B cell (primary cell): ENCODE data around the gene THEMIS. TPM values are rescaled to one million over a fixed set of nuclear protein-coding genes. Genes with fewer than 3 reads are reported as not detected.
"Not testable (repeated sequence)": the region's sequence is repeated elsewhere in the genome, so short reads cannot be mapped to it uniquely, and the experiment has no call there.

Source experiments
- ATAC-seq: fragments of 200-7000 bp; cut with Tn5 transposase; one replicate; pipeline ENCODE4 v1.10.0; 2021; ENCODE audit warnings: low read depth, mild to moderate bottlenecking, moderate number of reproducible peaks, moderate library complexity
- CTCF ChIA-PET: fragments of 350-600 bp; sonication (Branson Sonifier 250); formaldehyde crosslinking; loops from one replicate; lab custom pipeline; 2021; ENCODE audit warnings: antibody characterized with exemption, inconsistent platforms; lab: Charles Lee
- POLR2A ChIA-PET: fragments of 350-600 bp; sonication (Branson Sonifier 250); formaldehyde crosslinking; loops from one replicate; lab custom pipeline; 2021; ENCODE audit warnings: antibody characterized with exemption; lab: Charles Lee
- DNase-seq: peaks from one replicate; pipeline ENCODE4 v3.0.0; 2013
- H2AFZ ChIP-seq: 2 replicates; pipeline ENCODE4 v1.6.1; 2012; ENCODE audit warnings: mild to moderate bottlenecking, low read depth, low read length; ENCODE audit not compliant: insufficient read depth, poor library complexity, severe bottlenecking
- H3K27ac ChIP-seq, 2 donors: 1 replicate in 1 of 2; 2 replicates in 1 of 2; pipeline ENCODE4 v1.5.1; 2012 to 2013; ENCODE audit warnings: low read length in 2 of 2, mild to moderate bottlenecking in 2 of 2, moderate library complexity in 1 of 2
- H3K27me3 ChIP-seq, 4 experiments: fragments of 200-600 bp in 1 of 4; sonication (generic) in 1 of 4; replicated peaks in 1 of 4; 1 replicate in 2 of 4; 2 replicates in 2 of 4; pipeline versions ENCODE4 v1.6.1 to v1.7.0; 2013 to 2016; ENCODE audit warnings: low read length in 3 of 4, mild to moderate bottlenecking in 2 of 4, mixed read lengths in 1 of 4, moderate library complexity in 1 of 4; ENCODE audit not compliant: insufficient read depth in 4 of 4, control insufficient read depth in 3 of 4; ENCODE audit errors: control extremely low read depth in 1 of 4
- H3K36me3 ChIP-seq, 2 experiments: replicated peaks in 1 of 2; 1 replicate in 1 of 2; 2 replicates in 1 of 2; pipeline versions ENCODE4 v1.6.1 to v1.7.1; 2013; ENCODE audit warnings: low read length in 1 of 2; ENCODE audit not compliant: insufficient read depth in 2 of 2, control insufficient read depth in 1 of 2; ENCODE audit errors: control extremely low read depth in 1 of 2, extremely low read depth in 1 of 2
- H3K4me1 ChIP-seq, 2 donors: fragments of 200-600 bp in 1 of 2; sonication (generic) in 1 of 2; 1 replicate in 1 of 2; 2 replicates in 1 of 2; pipeline versions ENCODE4 v1.5.1 to v1.6.1; 2013 to 2017; ENCODE audit warnings: low read length in 2 of 2; ENCODE audit not compliant: control insufficient read depth in 2 of 2, insufficient read depth in 2 of 2
- H3K4me2 ChIP-seq: replicated peaks from 2 replicates; pipeline ENCODE3; 2012; ENCODE audit warnings: mild to moderate bottlenecking, low read depth, low read length; ENCODE audit not compliant: poor library complexity, severe bottlenecking
- H3K4me3 ChIP-seq, 5 experiments: fragments of 200-600 bp in 1 of 5; sonication (generic) in 1 of 5; 1 replicate in 3 of 5; 2 replicates in 2 of 5; pipeline versions ENCODE4 v1.5.1 to v1.7.0; 2011 to 2016; ENCODE audit warnings: low read length in 4 of 5, mild to moderate bottlenecking in 4 of 5, low read depth in 2 of 5, control low read depth in 1 of 5, moderate library complexity in 1 of 5; ENCODE audit not compliant: insufficient read depth in 1 of 5; ENCODE audit errors: control extremely low read depth in 1 of 5, extremely low read depth in 1 of 5
- H3K79me2 ChIP-seq: fragments of 200-600 bp; sonication (generic); one replicate; pipeline ENCODE4 v1.6.0; 2016; ENCODE audit warnings: low read length; ENCODE audit not compliant: control insufficient read depth, insufficient read depth
- H3K9ac ChIP-seq: fragments of 200-600 bp; sonication (generic); 2 replicates; pipeline ENCODE4 v1.6.1; 2017; ENCODE audit warnings: mild to moderate bottlenecking, low read length, moderate library complexity
- H3K9me3 ChIP-seq, 3 donors: one replicate each; pipeline versions ENCODE4 v1.6.1 to v1.7.1; 2013; ENCODE audit warnings: low read length in 2 of 3; ENCODE audit not compliant: control insufficient read depth in 2 of 3, insufficient read depth in 1 of 3; ENCODE audit errors: control extremely low read depth in 1 of 3
- H4K20me1 ChIP-seq: 2 replicates; pipeline ENCODE4 v1.6.0; 2012; ENCODE audit warnings: mild to moderate bottlenecking, low read length; ENCODE audit not compliant: insufficient read depth, control insufficient read depth, poor library complexity, severe bottlenecking
- H3K27ac Mint-ChIP-seq: one replicate; pipeline ENCODE4 v1.8.0; 2021; ENCODE audit warnings: mixed read lengths
- H3K27me3 Mint-ChIP-seq: one replicate; pipeline ENCODE4 v1.8.0; 2021; ENCODE audit warnings: mixed read lengths
- H3K4me1 Mint-ChIP-seq: one replicate; pipeline ENCODE4 v1.8.0; 2021; ENCODE audit warnings: mixed read lengths
- H3K4me3 Mint-ChIP-seq: one replicate; pipeline ENCODE4 v1.8.0; 2021; ENCODE audit warnings: mixed read lengths
- H3K9me3 Mint-ChIP-seq: one replicate; pipeline ENCODE4 v1.8.0; 2022; ENCODE audit warnings: mixed read lengths; ENCODE audit not compliant: insufficient read depth
- CTCF ChIP-seq: fragments of 200-600 bp; IDR thresholded peaks from one replicate; pipeline ENCODE4 v1.8.0; 2022; ENCODE audit warnings: antibody characterized with exemption, mild to moderate bottlenecking
- EZH2 ChIP-seq: IDR thresholded peaks from 2 replicates; pipeline ENCODE4 v1.6.1; 2012; ENCODE audit warnings: borderline replicate concordance, low read depth, mild to moderate bottlenecking, moderate library complexity, low read length; ENCODE audit not compliant: insufficient read depth, poor library complexity, severe bottlenecking
- WGBS: methylation state at CpG from one replicate; pipeline ENCODE4 v1.1.5; 2013; ENCODE audit warnings: missing lambda C conversion rate; ENCODE audit not compliant: insufficient coverage; 5-methylcytosine and 5-hydroxymethylcytosine counted together
- intact Hi-C: fragments of 100-400 bp; cut with micrococcal nuclease; formaldehyde crosslinking; loops from one replicate; pipeline ENCODE4 v1.10.0; 2022
- polyA plus RNA-seq: library from polyadenylated mRNA; depleted of rRNA; stranded (reverse); fragments of >200 nt; gene quantifications from 2 replicates; pipeline ENCODE4 v1.2.3, GENCODE V29; 2012
- total RNA-seq, 2 donors: library from RNA; stranded (reverse); fragments of 120-200 nt in 1 of 2; gene quantifications; 1 replicate in 1 of 2; 2 replicates in 1 of 2; pipeline versions ENCODE4 v1.2.3 to v1.2.4, GENCODE V29; 2013 to 2022

THEMIS gene
- total and polyA plus RNA-seq, 2 donors (not counting 1 experiment from before 2014, with no cell fraction given): 0.10 to 0.30 TPM

GRCh38 chr6:127933137-127933536 lies 32.3 kb upstream of the THEMIS start:
- Mint-ChIP-seq H3K27ac (no peak overlapping the region), H3K27me3 (no peaks in the 10 kb centered on the region), H3K9me3 (no peaks in the 10 kb centered on the region), H3K4me3 (no peak overlapping the region), H3K4me1 (no peaks in the 10 kb centered on the region)
- Histone ChIP-seq H3K4me1 (no peaks in the 10 kb centered on the region), H3K36me3 (no peaks in the 10 kb centered on the region), H4K20me1 (no peaks in the 10 kb centered on the region), H3K4me2 (no peak overlapping the region), H3K27me3 (no peaks in the 10 kb centered on the region), H3K9me3 (peaks cover 2 to 7% (median 5%) of the 10 kb centered on the region in 3 donors), H2AFZ (no peak overlapping the region), H3K79me2 (no peaks in the 10 kb centered on the region), H3K4me3 (no peak overlapping the region), H3K27ac (no peak overlapping the region), H3K9ac (no peak overlapping the region)
- WGBS: no CpG with 5 or more reads among the region's 1 CpG
- intact Hi-C loops: no loop called here
- DNase-seq (no peak), ATAC-seq (no peak)
- POLR2A ChIA-PET: no interaction called here
- no peak for TF ChIP-seq EZH2
- TF ChIP-seq CTCF: no peak
- CTCF ChIA-PET: no interaction called here

DNA sequence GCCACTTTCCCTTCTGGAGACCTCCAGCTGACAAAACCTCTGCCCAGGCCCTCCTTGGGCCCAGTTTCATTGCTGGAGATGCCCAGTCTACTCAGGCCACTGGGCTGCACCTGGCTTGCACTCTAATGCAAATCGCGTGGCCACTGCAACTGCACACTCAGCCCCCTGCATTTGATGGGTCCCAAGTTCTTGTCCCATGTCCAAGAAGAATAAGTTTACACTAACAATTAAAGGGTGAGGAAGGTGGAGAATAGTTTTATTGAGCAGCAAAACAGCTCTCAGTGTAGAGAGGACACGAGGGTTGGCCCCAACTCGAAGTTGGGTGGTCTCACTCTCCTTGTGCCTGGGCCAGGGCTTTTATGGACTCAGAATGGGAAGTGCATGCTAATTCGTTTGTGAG lies 31.9 kb upstream of the THEMIS start:
- no peak overlapping the region for H3K4me3 Mint-ChIP-seq
- Histone ChIP-seq H3K4me3 (no peak overlapping the region), H2AFZ (no peak overlapping the region), H3K9ac (no peak overlapping the region), H3K27ac (no peak overlapping the region), H3K36me3 (no peaks in the 10 kb centered on the region), H3K79me2 (no peaks in the 10 kb centered on the region), H3K27me3 (no peaks in the 10 kb centered on the region), H4K20me1 (no peaks in the 10 kb centered on the region), H3K4me2 (no peak overlapping the region), H3K9me3 (peaks cover 2 to 7% (median 5%) of the 10 kb centered on the region in 3 donors), H3K4me1 (no peaks in the 10 kb centered on the region)
- intact Hi-C loops: no loop called here
- TF ChIP-seq CTCF (no peak), EZH2 (no peak)
- POLR2A ChIA-PET: no interaction called here
- CTCF ChIA-PET: no interaction called here
- no peak for ATAC-seq
- H3K27ac Mint-ChIP-seq: no peak overlapping the region
- no peaks in the 10 kb centered on the region for H3K4me1 Mint-ChIP-seq
- no peaks in the 10 kb centered on the region for H3K9me3 Mint-ChIP-seq
- no peak for DNase-seq
- WGBS: 76% methylated on average over 5 of the region's 5 CpGs
- H3K27me3 Mint-ChIP-seq: no peaks in the 10 kb centered on the region

- DNase-seq, H3K36me3 ChIP-seq, intact Hi-C loops, POLR2A ChIA-PET, H3K9ac ChIP-seq, ATAC-seq, H3K9me3 ChIP-seq, H3K27me3 ChIP-seq, H3K4me3 Mint-ChIP-seq, H3K27me3 Mint-ChIP-seq, H3K4me3 ChIP-seq, H3K9me3 Mint-ChIP-seq, H2AFZ ChIP-seq, H3K4me1 ChIP-seq, H3K27ac Mint-ChIP-seq, H3K79me2 ChIP-seq, H3K27ac ChIP-seq, H3K4me2 ChIP-seq, H4K20me1 ChIP-seq, H3K4me1 Mint-ChIP-seq, CTCF ChIA-PET: not testable (repeated sequence)
- 91% methylated on average over 7 of the region's 10 CpGs for WGBS
These were observed 25.6 kb upstream of the THEMIS start for GRCh38 chr6:127926441-127926840.
